ENCODE data around the gene OSBPL9. TPM values are rescaled to one million over a fixed set of nuclear protein-coding genes. Genes with fewer than 3 reads are reported as not detected.
A peak's percentile ranks its signal among the peaks of the same experiment; 100 is the strongest.

Gene OSBPL9
- total and polyA plus RNA-seq, 9 of the 15 experiments (the other 6 are each of a cell fraction or from before 2014, with no cell fraction given), result 43.9 to 217 (median 170) TPM

DNA sequence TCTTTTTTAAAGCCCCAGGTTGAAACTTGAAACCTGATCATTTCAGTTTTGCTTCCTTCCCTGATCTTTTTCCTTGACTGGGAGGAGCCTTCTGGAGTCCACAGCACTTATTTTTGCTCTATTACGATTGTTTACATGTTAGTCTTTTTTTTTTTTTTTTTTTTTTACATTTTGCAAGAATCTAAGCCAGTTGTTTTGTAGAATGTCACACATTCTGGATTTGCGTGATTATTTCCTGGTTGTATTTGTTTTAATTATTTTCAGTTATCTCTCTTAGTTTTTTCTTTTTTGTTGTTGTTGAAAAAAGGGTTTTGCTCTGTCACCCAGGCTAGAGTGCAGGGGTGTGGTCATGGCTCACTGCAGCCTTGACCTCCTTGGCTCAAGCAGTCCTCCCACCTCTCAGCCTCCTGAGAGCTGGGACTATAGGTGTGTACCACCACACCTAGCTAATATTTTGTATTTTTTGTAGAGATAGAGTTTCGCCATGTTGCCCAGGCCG is 32.8 kb downstream of the OSBPL9 start (continued):
- TF ChIP-seq, protein P1, sequence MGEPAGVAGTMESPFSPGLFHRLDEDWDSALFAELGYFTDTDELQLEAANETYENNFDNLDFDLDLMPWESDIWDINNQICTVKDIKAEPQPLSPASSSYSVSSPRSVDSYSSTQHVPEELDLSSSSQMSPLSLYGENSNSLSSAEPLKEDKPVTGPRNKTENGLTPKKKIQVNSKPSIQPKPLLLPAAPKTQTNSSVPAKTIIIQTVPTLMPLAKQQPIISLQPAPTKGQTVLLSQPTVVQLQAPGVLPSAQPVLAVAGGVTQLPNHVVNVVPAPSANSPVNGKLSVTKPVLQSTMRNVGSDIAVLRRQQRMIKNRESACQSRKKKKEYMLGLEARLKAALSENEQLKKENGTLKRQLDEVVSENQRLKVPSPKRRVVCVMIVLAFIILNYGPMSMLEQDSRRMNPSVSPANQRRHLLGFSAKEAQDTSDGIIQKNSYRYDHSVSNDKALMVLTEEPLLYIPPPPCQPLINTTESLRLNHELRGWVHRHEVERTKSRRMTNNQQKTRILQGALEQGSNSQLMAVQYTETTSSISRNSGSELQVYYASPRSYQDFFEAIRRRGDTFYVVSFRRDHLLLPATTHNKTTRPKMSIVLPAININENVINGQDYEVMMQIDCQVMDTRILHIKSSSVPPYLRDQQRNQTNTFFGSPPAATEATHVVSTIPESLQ (CRISPR knock-in tag; IDR thresholded peaks at IDR 0.05), result no peak
- TF ChIP-seq, protein P2, sequence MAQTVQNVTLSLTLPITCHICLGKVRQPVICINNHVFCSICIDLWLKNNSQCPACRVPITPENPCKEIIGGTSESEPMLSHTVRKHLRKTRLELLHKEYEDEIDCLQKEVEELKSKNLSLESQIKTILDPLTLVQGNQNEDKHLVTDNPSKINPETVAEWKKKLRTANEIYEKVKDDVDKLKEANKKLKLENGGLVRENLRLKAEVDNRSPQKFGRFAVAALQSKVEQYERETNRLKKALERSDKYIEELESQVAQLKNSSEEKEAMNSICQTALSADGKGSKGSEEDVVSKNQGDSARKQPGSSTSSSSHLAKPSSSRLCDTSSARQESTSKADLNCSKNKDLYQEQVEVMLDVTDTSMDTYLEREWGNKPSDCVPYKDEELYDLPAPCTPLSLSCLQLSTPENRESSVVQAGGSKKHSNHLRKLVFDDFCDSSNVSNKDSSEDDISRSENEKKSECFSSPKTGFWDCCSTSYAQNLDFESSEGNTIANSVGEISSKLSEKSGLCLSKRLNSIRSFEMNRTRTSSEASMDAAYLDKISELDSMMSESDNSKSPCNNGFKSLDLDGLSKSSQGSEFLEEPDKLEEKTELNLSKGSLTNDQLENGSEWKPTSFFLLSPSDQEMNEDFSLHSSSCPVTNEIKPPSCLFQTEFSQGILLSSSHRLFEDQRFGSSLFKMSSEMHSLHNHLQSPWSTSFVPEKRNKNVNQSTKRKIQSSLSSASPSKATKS (CRISPR knock-in tag; IDR thresholded peaks at IDR 0.05), result no peak
- TF ChIP-seq MYC (IDR thresholded peaks at IDR 0.05; ENCODE audit: low read depth, low read length) (no peak), MYC (CRISPR knock-in tag; IDR thresholded peaks at IDR 0.05; ENCODE audit: borderline replicate concordance, low read depth) (no peak), KAT7 (CRISPR knock-in tag; IDR thresholded peaks at IDR 0.05; ENCODE audit: borderline replicate concordance) (no peak), ERF (CRISPR knock-in tag; IDR thresholded peaks at IDR 0.05) (no peak), NR1H2 (CRISPR knock-in tag; IDR thresholded peaks at IDR 0.05) (no peak), CAMTA2 (CRISPR knock-in tag; conservative IDR thresholded peaks at IDR 0.05) (no peak), ZFP36 (IDR thresholded peaks at IDR 0.05; ENCODE audit: low read depth, low read length, partially characterized antibody) (no peak), RNF2 (IDR thresholded peaks at IDR 0.05) (no peak), POLR3G (IDR thresholded peaks at IDR 0.05; ENCODE audit: extremely low read depth, insufficient read length, insufficient replicate concordance) (no peak), HDAC6 (IDR thresholded peaks at IDR 0.05; ENCODE audit: low read depth, low read length) (no peak), KLF10 (CRISPR knock-in tag; IDR thresholded peaks at IDR 0.05) (no peak), EP400 (IDR thresholded peaks at IDR 0.05) (peak; percentile 45), CTBP1 (IDR thresholded peaks at IDR 0.05; ENCODE audit: borderline replicate concordance) (no peak), ETV5 (CRISPR knock-in tag; IDR thresholded peaks at IDR 0.05; ENCODE audit: low read depth) (no peak), FOXP1 (CRISPR knock-in tag; IDR thresholded peaks at IDR 0.05) (no peak), GATAD2A (IDR thresholded peaks at IDR 0.05) (no peak), RBFOX2 (IDR thresholded peaks at IDR 0.05; ENCODE audit: low read depth, low read length) (no peak)
- TF ChIP-seq, protein P3, sequence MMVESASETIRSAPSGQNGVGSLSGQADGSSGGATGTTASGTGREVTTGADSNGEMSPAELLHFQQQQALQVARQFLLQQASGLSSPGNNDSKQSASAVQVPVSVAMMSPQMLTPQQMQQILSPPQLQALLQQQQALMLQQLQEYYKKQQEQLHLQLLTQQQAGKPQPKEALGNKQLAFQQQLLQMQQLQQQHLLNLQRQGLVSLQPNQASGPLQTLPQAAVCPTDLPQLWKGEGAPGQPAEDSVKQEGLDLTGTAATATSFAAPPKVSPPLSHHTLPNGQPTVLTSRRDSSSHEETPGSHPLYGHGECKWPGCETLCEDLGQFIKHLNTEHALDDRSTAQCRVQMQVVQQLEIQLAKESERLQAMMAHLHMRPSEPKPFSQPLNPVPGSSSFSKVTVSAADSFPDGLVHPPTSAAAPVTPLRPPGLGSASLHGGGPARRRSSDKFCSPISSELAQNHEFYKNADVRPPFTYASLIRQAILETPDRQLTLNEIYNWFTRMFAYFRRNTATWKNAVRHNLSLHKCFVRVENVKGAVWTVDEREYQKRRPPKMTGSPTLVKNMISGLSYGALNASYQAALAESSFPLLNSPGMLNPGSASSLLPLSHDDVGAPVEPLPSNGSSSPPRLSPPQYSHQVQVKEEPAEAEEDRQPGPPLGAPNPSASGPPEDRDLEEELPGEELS (CRISPR knock-in tag; IDR thresholded peaks at IDR 0.05; ENCODE audit: borderline replicate concordance), result no peak
- TF ChIP-seq, protein P4, sequence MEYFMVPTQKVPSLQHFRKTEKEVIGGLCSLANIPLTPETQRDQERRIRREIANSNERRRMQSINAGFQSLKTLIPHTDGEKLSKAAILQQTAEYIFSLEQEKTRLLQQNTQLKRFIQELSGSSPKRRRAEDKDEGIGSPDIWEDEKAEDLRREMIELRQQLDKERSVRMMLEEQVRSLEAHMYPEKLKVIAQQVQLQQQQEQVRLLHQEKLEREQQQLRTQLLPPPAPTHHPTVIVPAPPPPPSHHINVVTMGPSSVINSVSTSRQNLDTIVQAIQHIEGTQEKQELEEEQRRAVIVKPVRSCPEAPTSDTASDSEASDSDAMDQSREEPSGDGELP (CRISPR knock-in tag; IDR thresholded peaks at IDR 0.05; ENCODE audit: borderline replicate concordance), result no peak
- TF ChIP-seq, protein P5, sequence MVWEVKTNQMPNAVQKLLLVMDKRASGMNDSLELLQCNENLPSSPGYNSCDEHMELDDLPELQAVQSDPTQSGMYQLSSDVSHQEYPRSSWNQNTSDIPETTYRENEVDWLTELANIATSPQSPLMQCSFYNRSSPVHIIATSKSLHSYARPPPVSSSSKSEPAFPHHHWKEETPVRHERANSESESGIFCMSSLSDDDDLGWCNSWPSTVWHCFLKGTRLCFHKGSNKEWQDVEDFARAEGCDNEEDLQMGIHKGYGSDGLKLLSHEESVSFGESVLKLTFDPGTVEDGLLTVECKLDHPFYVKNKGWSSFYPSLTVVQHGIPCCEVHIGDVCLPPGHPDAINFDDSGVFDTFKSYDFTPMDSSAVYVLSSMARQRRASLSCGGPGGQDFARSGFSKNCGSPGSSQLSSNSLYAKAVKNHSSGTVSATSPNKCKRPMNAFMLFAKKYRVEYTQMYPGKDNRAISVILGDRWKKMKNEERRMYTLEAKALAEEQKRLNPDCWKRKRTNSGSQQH (CRISPR knock-in tag; IDR thresholded peaks at IDR 0.05), result no peak
